Sigmoid colon (tissue), 3 donors: ENCODE data around the gene RPLP1.

Experiments
- CTCF ChIP-seq, 4 experiments: fragments of 450-650 bp in 3 of 4; fragments of 200-600 bp in 1 of 4; IDR thresholded peaks; one replicate each; pipeline ENCODE4 v1.5.1; 2016 to 2019; ENCODE audit warnings: antibody characterized with exemption in 4 of 4, mild to moderate bottlenecking in 3 of 4, moderate library complexity in 2 of 4
- POLR2A ChIP-seq, 2 donors: fragments of 450-650 bp; IDR thresholded peaks; one replicate each; pipeline ENCODE4 v1.6.1; 2016; ENCODE audit warnings: antibody characterized with exemption in 2 of 2, mild to moderate bottlenecking in 2 of 2, moderate library complexity in 2 of 2

- TF ChIP-seq POLR2A (IDR thresholded peaks at IDR 0.05) (no peak), CTCF (IDR thresholded peaks at IDR 0.05) (no peak)
Observed at GRCh38 chr15:69479971-69480370, 27.4 kb downstream of the RPLP1 start.
